GM21381 (cell line): ENCODE measurements around the gene HCK.
A peak's percentile ranks its signal among the peaks of the same experiment; 100 is the strongest.

Source experiments
- ATAC-seq: cut with Tn5 transposase; IDR thresholded peaks from one replicate; pipeline ENCODE4 v1.9.1; 2021; ENCODE audit warnings: mild to moderate bottlenecking, moderate library complexity; ENCODE audit not compliant: unreplicated experiment

Gene HCK

GRCh38 chr20:32124916-32125454 lies 72.9 kb downstream of the HCK start:
- ATAC-seq, result no peak

- ATAC-seq, result no peak
Observed at GRCh38 chr20:32125506-32125905, 73.5 kb downstream of the HCK start.

GRCh38 chr20:32126919-32127318 lies 74.9 kb downstream of the HCK start:
- ATAC-seq, result no peak

- no peak for ATAC-seq
Observed at GRCh38 chr20:32127347-32127746, 75.3 kb downstream of the HCK start.

GRCh38 chr20:32128167-32128566 lies 76.1 kb downstream of the HCK start:
- no peak for ATAC-seq

GRCh38 chr20:32129863-32130262 lies 77.8 kb downstream of the HCK start:
- ATAC-seq, result no peak

GRCh38 chr20:32130352-32130751 lies 78.3 kb downstream of the HCK start:
- no peak for ATAC-seq

GRCh38 chr20:32130965-32131364 lies 78.9 kb downstream of the HCK start:
- ATAC-seq, result no peak

GRCh38 chr20:32132911-32133549 lies 81.0 kb downstream of the HCK start:
- ATAC-seq, result peak; percentile 82

- ATAC-seq, result no peak
Observed at GRCh38 chr20:32134026-32134425, 82.0 kb downstream of the HCK start.

GRCh38 chr20:32135983-32136515 lies 84.0 kb downstream of the HCK start:
- ATAC-seq, result no peak

GRCh38 chr20:32138921-32139320 lies 86.9 kb downstream of the HCK start:
- no peak for ATAC-seq

- ATAC-seq, result no peak
Observed at GRCh38 chr20:32139947-32140346, 87.9 kb downstream of the HCK start.

GRCh38 chr20:32140603-32141002 lies 88.6 kb downstream of the HCK start:
- ATAC-seq, result no peak

- no peak for ATAC-seq
Observed at GRCh38 chr20:32141465-32141980, 89.5 kb downstream of the HCK start.

GRCh38 chr20:32142088-32142487 lies 90.0 kb downstream of the HCK start:
- no peak for ATAC-seq

- no peak for ATAC-seq
Observed at GRCh38 chr20:32142991-32143390, 90.9 kb downstream of the HCK start.

- no peak for ATAC-seq
Observed at GRCh38 chr20:32144898-32145662, 93.0 kb downstream of the HCK start.

- no peak for ATAC-seq
Observed at GRCh38 chr20:32149566-32150170, 97.6 kb downstream of the HCK start.

GRCh38 chr20:32150291-32150848 lies 98.3 kb downstream of the HCK start:
- ATAC-seq, result no peak
